ENCODE results near the gene FREM1. TPM values are rescaled to one million over a fixed set of nuclear protein-coding genes. Genes with fewer than 3 reads are reported as not detected.

The FREM1 gene
- total RNA-seq, 4 donors from 2014 or later: 0.10 to 3.3 (median 1.00) TPM

DNA sequence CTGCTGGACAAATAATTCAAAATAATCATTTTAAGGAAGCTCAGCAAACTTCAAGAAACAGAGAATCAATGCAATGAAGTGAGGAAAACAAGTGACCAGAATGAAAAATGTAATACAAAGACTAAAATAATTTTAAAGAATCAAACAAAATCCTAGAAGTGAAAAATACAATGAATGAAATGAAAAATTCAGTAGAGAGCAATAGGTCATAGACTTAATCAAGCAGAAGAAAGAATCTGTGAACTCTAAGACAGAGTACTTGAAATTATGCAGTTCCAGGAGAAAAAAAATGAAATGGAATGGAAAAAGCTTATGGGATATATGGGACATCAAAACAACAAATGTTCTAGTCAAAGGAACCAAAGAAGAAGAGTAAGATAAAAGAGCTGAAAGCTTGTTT is 205.1 kb downstream of the FREM1 start:
- DNase-seq: no peak
- TF ChIP-seq POLR2A (IDR thresholded peaks at IDR 0.05): no peak
- TF ChIP-seq, protein P1, sequence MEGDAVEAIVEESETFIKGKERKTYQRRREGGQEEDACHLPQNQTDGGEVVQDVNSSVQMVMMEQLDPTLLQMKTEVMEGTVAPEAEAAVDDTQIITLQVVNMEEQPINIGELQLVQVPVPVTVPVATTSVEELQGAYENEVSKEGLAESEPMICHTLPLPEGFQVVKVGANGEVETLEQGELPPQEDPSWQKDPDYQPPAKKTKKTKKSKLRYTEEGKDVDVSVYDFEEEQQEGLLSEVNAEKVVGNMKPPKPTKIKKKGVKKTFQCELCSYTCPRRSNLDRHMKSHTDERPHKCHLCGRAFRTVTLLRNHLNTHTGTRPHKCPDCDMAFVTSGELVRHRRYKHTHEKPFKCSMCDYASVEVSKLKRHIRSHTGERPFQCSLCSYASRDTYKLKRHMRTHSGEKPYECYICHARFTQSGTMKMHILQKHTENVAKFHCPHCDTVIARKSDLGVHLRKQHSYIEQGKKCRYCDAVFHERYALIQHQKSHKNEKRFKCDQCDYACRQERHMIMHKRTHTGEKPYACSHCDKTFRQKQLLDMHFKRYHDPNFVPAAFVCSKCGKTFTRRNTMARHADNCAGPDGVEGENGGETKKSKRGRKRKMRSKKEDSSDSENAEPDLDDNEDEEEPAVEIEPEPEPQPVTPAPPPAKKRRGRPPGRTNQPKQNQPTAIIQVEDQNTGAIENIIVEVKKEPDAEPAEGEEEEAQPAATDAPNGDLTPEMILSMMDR (IDR thresholded peaks at IDR 0.05 in 4 of 5, conservative IDR thresholded peaks at IDR 0.05 in 1 of 5): no peak
- in situ Hi-C loops (cut with MboI; ENCODE audit: low sequenced_read_pairs in 4 of 4) (no loop called here), intact Hi-C loops (cut with DNase I; ENCODE audit: low total_unique reads) (no loop called here)
- Histone ChIP-seq H3K27me3 (no peaks in the 10 kb centered on the region), H3K27ac (no peak overlapping the region), H3K36me3 (no peaks in the 10 kb centered on the region), H3K9me3 (no peaks in the 10 kb centered on the region), H3K4me1 (no peaks in the 10 kb centered on the region), H3K4me3 (no peak overlapping the region)
- no peak for ATAC-seq

DNA sequence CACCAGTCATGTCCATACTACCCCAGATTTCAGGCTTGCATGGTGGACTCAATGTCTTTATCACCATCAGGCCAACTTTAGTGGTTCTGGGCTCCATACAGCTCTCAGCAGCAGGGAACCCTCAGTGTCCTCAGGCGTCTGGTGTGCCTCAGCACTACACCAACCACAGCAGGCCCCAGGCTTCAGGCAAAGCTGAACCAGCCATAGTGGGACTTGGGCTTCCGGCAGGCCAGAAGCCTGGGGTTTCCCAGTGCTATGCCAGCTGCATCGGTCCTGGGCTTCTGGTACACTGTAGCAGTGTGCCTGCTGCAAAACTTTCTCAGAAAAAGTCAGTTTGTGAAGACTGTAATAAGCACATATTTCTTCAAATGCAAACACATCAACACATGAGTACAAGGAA is 205.9 kb downstream of the FREM1 start:
- H3K4me3 ChIP-seq: no peak overlapping the region
- H3K4me1 ChIP-seq: no peaks in the 10 kb centered on the region
- no peak for DNase-seq
- TF ChIP-seq, protein P1 (IDR thresholded peaks at IDR 0.05 in 4 of 5, conservative IDR thresholded peaks at IDR 0.05 in 1 of 5): no peak
- TF ChIP-seq POLR2A (IDR thresholded peaks at IDR 0.05): no peak
- H3K27ac ChIP-seq: no peak overlapping the region
- H3K27me3 ChIP-seq: no peaks in the 10 kb centered on the region
- H3K9me3 ChIP-seq: no peaks in the 10 kb centered on the region
- intact Hi-C loops (cut with DNase I; ENCODE audit: low total_unique reads): no loop called here
- H3K36me3 ChIP-seq: no peaks in the 10 kb centered on the region
- in situ Hi-C loops (cut with MboI; ENCODE audit: low sequenced_read_pairs in 4 of 4): no loop called here
- no peak for ATAC-seq

DNA sequence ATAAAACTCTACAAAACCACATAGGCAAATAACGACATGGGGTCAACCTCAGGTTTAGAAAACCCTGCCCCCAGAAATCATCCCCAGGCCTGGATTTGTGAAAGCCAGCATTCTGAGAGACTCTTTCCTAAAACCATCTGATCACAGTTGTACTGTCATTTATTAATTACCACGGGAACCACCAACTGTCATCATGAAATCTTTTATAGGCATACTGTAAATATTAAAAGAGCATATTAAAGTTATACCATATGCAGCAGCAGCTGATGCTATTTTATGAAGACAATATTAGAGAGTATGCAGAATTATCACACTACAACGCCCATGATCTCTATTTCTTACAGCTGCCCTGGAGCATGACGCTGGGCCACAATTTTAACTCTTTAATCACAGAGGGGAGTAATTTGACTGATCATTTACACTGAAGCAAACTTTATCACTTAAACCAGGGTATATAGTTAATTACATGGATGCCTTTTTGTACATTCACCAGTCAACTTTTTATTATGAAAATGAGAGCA is 208.0 kb downstream of the FREM1 start:
- in situ Hi-C loops (cut with MboI; ENCODE audit: low sequenced_read_pairs in 4 of 4): no loop called here
- Histone ChIP-seq H3K9me3 (no peaks in the 10 kb centered on the region), H3K27me3 (no peaks in the 10 kb centered on the region), H3K4me1 (no peaks in the 10 kb centered on the region), H3K4me3 (no peak overlapping the region), H3K27ac (no peak overlapping the region), H3K36me3 (no peaks in the 10 kb centered on the region)
- DNase-seq: no peak
- ATAC-seq: no peak
- intact Hi-C loops (cut with DNase I; ENCODE audit: low total_unique reads): no loop called here
- TF ChIP-seq, protein P1 (IDR thresholded peaks at IDR 0.05 in 4 of 5, conservative IDR thresholded peaks at IDR 0.05 in 1 of 5): no peak
- TF ChIP-seq POLR2A (IDR thresholded peaks at IDR 0.05): no peak

DNA sequence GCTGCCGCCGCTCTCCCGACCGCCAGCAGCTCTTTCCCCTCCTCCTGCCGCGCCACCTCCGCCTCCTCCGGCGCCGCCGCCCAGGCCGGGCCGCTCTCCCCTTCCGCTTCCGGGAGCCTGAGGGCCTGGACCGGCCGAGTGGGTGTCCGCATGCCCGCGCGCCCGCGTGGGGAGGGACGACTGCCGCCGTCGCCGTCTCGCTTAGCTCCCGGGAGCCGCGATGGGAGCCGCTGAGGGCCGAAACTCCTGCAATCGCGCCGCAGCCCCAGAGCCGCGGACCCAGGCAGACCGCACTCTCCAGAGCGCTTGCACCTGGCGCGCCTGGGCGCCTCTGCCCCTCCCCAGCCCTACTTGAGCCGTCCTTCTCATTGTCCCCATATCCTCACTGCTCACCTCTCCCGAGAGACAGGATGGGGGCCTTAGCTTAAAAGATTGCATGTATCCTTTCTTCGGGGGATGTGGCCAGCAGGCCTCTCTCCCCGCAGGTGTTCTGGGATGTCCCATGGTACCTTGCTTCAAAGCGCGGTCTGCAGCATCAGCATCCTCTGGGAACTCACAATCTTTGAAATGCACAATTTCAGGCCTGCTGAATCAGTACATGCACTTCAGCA is 216.9 kb downstream of the FREM1 start, which contains the start of gene ZDHHC21:
Gene ZDHHC21 (minus strand): TSS at position 182 of the 611 bp plus-strand sequence. CDS start 19,092 bp downstream, outside the sequence.
- no peaks in the 10 kb centered on the region for H3K9me3 ChIP-seq
- intact Hi-C loops (cut with DNase I; ENCODE audit: low total_unique reads) (loop anchor here (5.0 kb wide), 1 partner anchor 74 kb away; no protein-coding TSS in a partner anchor), in situ Hi-C loops (cut with MboI; ENCODE audit: low sequenced_read_pairs in 4 of 4) (no loop called here)
- TF ChIP-seq, protein P1 (IDR thresholded peaks at IDR 0.05 in 4 of 5, conservative IDR thresholded peaks at IDR 0.05 in 1 of 5): no peak
- TF ChIP-seq POLR2A (IDR thresholded peaks at IDR 0.05): peak in 1 of 2 donors; percentile 41
- peaks cover 9 to 13% of the 10 kb centered on the region in 2 donors for H3K4me1 ChIP-seq
- ATAC-seq (peak; percentile 79 to 81), DNase-seq (peak; percentile 33 to 56)
- H3K36me3 ChIP-seq: peaks cover 0 to 8% of the 10 kb centered on the region in 2 donors
- peak within 1 kb of the TSS; percentile 62 to 77 (median 73) for H3K27ac ChIP-seq
- peak within 1 kb of the TSS; percentile 59 to 73 (median 70) for H3K4me3 ChIP-seq
- no peaks in the 10 kb centered on the region for H3K27me3 ChIP-seq
